OCI-LY3 (cell line): Measurements from ENCODE around the gene TMEM232.

Experiments used
- H2AFZ ChIP-seq: fragments of 200-600, 300-600 bp; shearing (Covaris generic); 2 replicates; pipeline ENCODE4 v1.6.0; 2014; ENCODE audit warnings: antibody characterized with exemption, low read depth, low read length
- H3K27ac ChIP-seq: fragments of 200-600, 300-600 bp; sonication (generic); 2 replicates; pipeline ENCODE4 v1.5.1; 2014; ENCODE audit warnings: mild to moderate bottlenecking, low read length, moderate library complexity, mixed read lengths
- H3K27me3 ChIP-seq: fragments of 200-600, 300-600 bp; sonication (generic); 2 replicates; pipeline ENCODE4 v1.6.1; 2014; ENCODE audit warnings: low read depth, low read length, mixed read lengths
- H3K36me3 ChIP-seq: fragments of 200-600, 300-600 bp; sonication (generic); replicated peaks from 2 replicates; pipeline ENCODE3; 2014; ENCODE audit warnings: low read depth, low read length, mixed read lengths
- H3K4me1 ChIP-seq: fragments of 300-600, 200-600 bp; sonication (generic); 2 replicates; pipeline ENCODE4 v1.6.1; 2014; ENCODE audit warnings: low read length, mixed read lengths
- H3K4me2 ChIP-seq: fragments of 200-600, 300-600 bp; sonication (generic); 2 replicates; pipeline ENCODE4 v1.6.1; 2014; ENCODE audit warnings: low read length, mixed read lengths
- H3K4me3 ChIP-seq: fragments of 300-600, 200-600 bp; sonication (generic); 2 replicates; pipeline ENCODE4 v1.5.1; 2014; ENCODE audit warnings: antibody characterized with exemption, mild to moderate bottlenecking, low read length, moderate library complexity
- H3K79me2 ChIP-seq: fragments of 300-600, 200-600 bp; shearing (Covaris generic); 2 replicates; pipeline ENCODE4 v1.6.1; 2014; ENCODE audit warnings: mild to moderate bottlenecking, low read length, mixed read lengths
- H3K9ac ChIP-seq: fragments of 300-600, 200-600 bp; shearing (Covaris generic); 2 replicates; pipeline ENCODE4 v1.6.0; 2014; ENCODE audit warnings: mild to moderate bottlenecking, low read length, moderate library complexity
- H3K9me3 ChIP-seq: fragments of 200-600, 300-600 bp; shearing (Covaris generic); 2 replicates; pipeline ENCODE4 v1.6.1; 2014; ENCODE audit warnings: low read length, mixed read lengths; ENCODE audit not compliant: insufficient read depth
- H4K20me1 ChIP-seq: fragments of 200-600, 300-600 bp; sonication (generic); 2 replicates; pipeline ENCODE4 v1.6.1; 2016; ENCODE audit warnings: low read length, mixed read lengths; ENCODE audit not compliant: insufficient read depth
- EZH2phosphoT487 ChIP-seq: fragments of 200-600 bp; shearing (Covaris generic); IDR thresholded peaks from 2 replicates; pipeline ENCODE4 v1.6.1; 2018; ENCODE audit warnings: antibody characterized with exemption, mixed run types, low read depth
- TF ChIP-seq, protein P1 (sequence below): fragments of 200-600, 300-600 bp; sonication (generic); IDR thresholded peaks from 2 replicates; pipeline ENCODE4 v1.5.1; 2014; ENCODE audit warnings: antibody characterized with exemption, low read length, low read depth

The TMEM232 gene

DNA sequence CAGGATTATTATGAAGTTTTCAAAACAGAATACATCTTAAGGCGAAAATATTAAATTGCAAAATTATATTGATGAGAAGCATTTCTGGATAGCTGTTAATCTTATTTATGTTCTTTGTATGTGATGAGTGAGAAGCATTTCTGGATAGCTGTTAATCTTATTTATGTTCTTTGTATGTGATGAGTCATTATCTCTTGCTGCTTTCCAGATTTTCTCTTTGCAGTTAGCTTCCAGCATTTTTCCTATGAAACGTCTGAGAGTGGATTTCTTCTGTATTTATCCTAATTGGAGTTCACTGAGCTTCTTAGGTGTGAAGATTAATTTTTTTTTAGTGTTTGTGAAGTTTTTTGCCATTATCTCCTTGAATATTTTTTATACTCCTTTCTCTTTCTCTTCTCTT lies 8.2 kb downstream of the TMEM232 start:
- H3K27ac ChIP-seq: no peak overlapping the region
- H2AFZ ChIP-seq: no peak overlapping the region
- H3K36me3 ChIP-seq: no peaks in the 10 kb centered on the region
- TF ChIP-seq EZH2phosphoT487: no peak
- TF ChIP-seq, protein P1, sequence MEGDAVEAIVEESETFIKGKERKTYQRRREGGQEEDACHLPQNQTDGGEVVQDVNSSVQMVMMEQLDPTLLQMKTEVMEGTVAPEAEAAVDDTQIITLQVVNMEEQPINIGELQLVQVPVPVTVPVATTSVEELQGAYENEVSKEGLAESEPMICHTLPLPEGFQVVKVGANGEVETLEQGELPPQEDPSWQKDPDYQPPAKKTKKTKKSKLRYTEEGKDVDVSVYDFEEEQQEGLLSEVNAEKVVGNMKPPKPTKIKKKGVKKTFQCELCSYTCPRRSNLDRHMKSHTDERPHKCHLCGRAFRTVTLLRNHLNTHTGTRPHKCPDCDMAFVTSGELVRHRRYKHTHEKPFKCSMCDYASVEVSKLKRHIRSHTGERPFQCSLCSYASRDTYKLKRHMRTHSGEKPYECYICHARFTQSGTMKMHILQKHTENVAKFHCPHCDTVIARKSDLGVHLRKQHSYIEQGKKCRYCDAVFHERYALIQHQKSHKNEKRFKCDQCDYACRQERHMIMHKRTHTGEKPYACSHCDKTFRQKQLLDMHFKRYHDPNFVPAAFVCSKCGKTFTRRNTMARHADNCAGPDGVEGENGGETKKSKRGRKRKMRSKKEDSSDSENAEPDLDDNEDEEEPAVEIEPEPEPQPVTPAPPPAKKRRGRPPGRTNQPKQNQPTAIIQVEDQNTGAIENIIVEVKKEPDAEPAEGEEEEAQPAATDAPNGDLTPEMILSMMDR: no peak
- H3K27me3 ChIP-seq: no peaks in the 10 kb centered on the region
- no peak overlapping the region for H3K9ac ChIP-seq
- no peak overlapping the region for H3K4me3 ChIP-seq
- no peaks in the 10 kb centered on the region for H4K20me1 ChIP-seq
- H3K4me2 ChIP-seq: no peak overlapping the region
- H3K79me2 ChIP-seq: no peaks in the 10 kb centered on the region
- H3K4me1 ChIP-seq: no peaks in the 10 kb centered on the region
- no peaks in the 10 kb centered on the region for H3K9me3 ChIP-seq

DNA sequence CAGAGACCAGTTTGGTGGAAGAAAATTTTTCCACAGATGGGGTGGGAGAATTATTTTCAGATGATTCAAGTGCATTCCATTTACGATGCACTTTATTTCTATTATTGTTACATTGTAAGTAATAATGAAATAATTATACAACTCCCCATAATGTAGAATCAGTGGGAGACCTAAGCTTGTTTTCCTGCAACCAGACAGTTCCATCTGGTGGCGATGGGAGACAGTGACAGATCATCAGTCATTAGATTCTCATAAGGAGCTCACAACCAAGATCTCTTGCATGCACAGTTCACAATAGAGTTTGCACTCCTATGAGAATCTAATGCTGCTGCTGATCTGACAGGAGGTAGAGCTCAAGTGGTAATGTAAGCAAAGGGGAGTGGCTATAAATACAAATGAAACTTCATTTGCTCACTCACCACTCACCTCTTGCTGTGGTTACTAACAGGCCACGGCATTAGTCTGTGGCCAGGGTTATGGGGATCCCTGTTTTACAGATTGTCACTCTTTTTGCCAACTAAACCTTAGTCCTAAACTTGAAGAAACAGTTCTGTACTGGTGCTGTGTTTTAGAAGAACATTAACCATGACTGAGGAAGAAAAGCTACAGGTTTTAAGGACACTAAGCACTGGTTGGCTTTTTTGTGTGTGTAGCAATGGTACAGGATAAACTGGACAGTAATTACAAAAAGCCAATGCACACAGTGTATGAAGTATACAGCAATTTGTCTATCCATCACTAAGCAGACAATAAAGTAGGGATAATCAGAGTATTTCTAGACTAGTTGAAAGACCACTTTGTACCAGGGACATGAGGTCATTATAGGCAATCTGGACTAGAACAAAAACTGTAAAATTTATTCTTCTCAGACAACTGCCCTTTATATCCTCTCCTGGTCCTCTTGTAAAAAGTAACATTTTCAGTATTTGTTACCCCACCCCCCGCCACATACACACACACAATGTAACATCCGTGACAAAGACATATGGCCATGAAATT lies 9.9 kb downstream of the TMEM232 start:
- Histone ChIP-seq H3K4me3 (no peak overlapping the region), H4K20me1 (no peaks in the 10 kb centered on the region), H3K9ac (no peak overlapping the region), H3K27me3 (no peaks in the 10 kb centered on the region), H3K9me3 (no peaks in the 10 kb centered on the region), H3K4me1 (no peaks in the 10 kb centered on the region), H2AFZ (no peak overlapping the region), H3K36me3 (no peaks in the 10 kb centered on the region), H3K79me2 (no peaks in the 10 kb centered on the region), H3K4me2 (no peak overlapping the region), H3K27ac (no peak overlapping the region)
- TF ChIP-seq, protein P1: no peak
- no peak for TF ChIP-seq EZH2phosphoT487

DNA sequence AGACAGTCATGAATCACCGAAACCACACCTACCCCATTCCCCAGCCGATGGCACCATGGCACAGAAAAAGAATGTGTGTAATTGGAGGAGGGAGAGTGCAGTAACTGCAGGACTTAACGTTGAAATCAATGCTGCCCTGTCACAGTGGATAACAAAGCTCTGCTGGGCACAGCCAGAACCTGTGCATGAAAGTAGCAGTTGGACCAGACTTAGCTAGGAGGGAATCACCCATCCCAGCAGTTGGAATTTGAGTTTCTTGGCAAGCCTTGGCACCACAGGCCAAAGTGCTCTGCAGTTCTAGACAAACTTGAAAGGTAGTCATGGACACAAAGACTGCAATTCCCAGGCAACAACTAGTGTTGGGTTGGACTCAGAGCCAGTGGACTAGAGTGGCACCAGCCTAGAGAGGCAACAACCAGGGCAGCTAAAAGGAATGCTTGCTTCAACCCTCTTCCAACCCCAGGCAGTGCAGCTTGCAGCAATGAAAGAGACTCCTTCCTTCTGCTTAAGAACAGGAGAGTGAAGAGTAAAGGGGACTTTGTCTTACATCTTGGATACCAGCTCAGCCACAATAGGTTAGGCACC lies 19.1 kb downstream of the TMEM232 start:
- no peaks in the 10 kb centered on the region for H3K79me2 ChIP-seq
- H3K27me3 ChIP-seq: no peaks in the 10 kb centered on the region
- H3K4me2 ChIP-seq: no peak overlapping the region
- H3K4me1 ChIP-seq: no peaks in the 10 kb centered on the region
- no peak for TF ChIP-seq EZH2phosphoT487
- TF ChIP-seq, protein P1: no peak
- no peak overlapping the region for H3K9ac ChIP-seq
- H3K36me3 ChIP-seq: no peaks in the 10 kb centered on the region
- no peak overlapping the region for H3K4me3 ChIP-seq
- H4K20me1 ChIP-seq: no peaks in the 10 kb centered on the region
- H2AFZ ChIP-seq: no peak overlapping the region
- no peaks in the 10 kb centered on the region for H3K9me3 ChIP-seq
- H3K27ac ChIP-seq: no peak overlapping the region

DNA sequence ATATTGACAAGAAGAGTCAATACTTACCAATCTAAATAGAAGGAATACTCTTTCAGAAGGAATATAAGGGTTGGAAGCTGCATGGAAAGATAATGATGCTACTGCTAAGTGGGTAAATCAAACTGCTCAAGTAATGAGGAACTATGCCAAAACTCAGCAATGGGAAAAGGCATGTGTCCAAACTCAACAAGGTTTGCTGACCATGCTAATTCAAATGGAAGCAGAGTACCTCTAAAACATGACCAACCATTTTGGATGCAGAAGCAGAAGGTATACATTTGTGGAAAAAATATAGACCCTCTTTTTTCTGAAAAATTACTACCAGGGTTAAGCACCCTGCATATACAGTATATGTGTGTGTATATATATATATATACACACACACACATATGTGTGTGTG lies 21.1 kb downstream of the TMEM232 start:
- Histone ChIP-seq H3K9ac (no peak overlapping the region), H3K27me3 (no peaks in the 10 kb centered on the region), H3K4me2 (no peak overlapping the region), H3K27ac (no peak overlapping the region), H3K36me3 (no peaks in the 10 kb centered on the region), H2AFZ (no peak overlapping the region), H3K9me3 (no peaks in the 10 kb centered on the region), H3K4me1 (no peaks in the 10 kb centered on the region), H4K20me1 (no peaks in the 10 kb centered on the region), H3K4me3 (no peak overlapping the region), H3K79me2 (no peaks in the 10 kb centered on the region)
- TF ChIP-seq, protein P1: no peak
- TF ChIP-seq EZH2phosphoT487: no peak
